A549 (cell line): ENCODE measurements around the gene BICDL1. TPM values are rescaled to one million over a fixed set of nuclear protein-coding genes. Genes with fewer than 3 reads are reported as not detected.

Experiments used
- ATAC-seq, 2 experiments: fragments of 200-7000 bp in 1 of 2; fragments of >200 bp in 1 of 2; cut with Nextera tagmentation in 1 of 2; cut with Tn5 transposase in 1 of 2; 3 replicates each; pipeline versions ENCODE4 v1.8.0 to v1.9.1; 2018 to 2020; ENCODE audit warnings: mild to moderate bottlenecking in 1 of 2, moderate library complexity in 1 of 2
- CTCF ChIA-PET: fragments of 300-600 bp; sonication (Branson Sonifier 250); formaldehyde crosslinking; extraction: SDS; loops from one replicate; lab custom pipeline; 2021; ENCODE audit warnings: antibody characterized with exemption, inconsistent platforms; lab: Yijun Ruan, JAX
- POLR2A ChIA-PET: fragments of 350-600 bp; formaldehyde crosslinking; extraction: SDS; loops from one replicate; lab custom pipeline; 2021; ENCODE audit warnings: antibody characterized with exemption, inconsistent platforms; lab: Yijun Ruan, JAX
- DNase-seq, 2 experiments: peaks; one replicate each; pipeline versions ENCODE4 v3.0.0 to v3.0.0-alpha.2; 2011 to 2016; ENCODE audit warnings: low read depth in 1 of 2, low spot score in 1 of 2
- FAIRE-seq: peaks from 2 replicates; lab custom pipeline; 2011; peaks lifted over from hg19 to GRCh38; lab: Jason Lieb, UNC
- H3K27ac ChIP-seq, 2 experiments: fragments of >200 bp; sonication (Bioruptor Twin); formaldehyde crosslinking; 3 replicates each; pipeline ENCODE4 v1.5.1; 2016 to 2017
- H3K4me1 ChIP-seq: fragments of >200 bp; sonication (Bioruptor Twin); formaldehyde crosslinking; 3 replicates; pipeline ENCODE4 v1.6.1; 2016
- H3K4me2 ChIP-seq: fragments of >200 bp; sonication (Bioruptor Twin); formaldehyde crosslinking; 3 replicates; pipeline ENCODE4 v1.6.1; 2016
- H3K4me3 ChIP-seq: fragments of >200 bp; sonication (Bioruptor Twin); formaldehyde crosslinking; 3 replicates; pipeline ENCODE4 v1.5.1; 2016
- H3K9me3 ChIP-seq: fragments of >200 bp; sonication (Bioruptor Twin); formaldehyde crosslinking; 3 replicates; pipeline ENCODE4 v1.6.1; 2016
- CBX8 ChIP-seq: fragments of 200-600 bp; sonication (generic); IDR thresholded peaks from 2 replicates; pipeline ENCODE4 v1.6.1; 2016
- CEBPB ChIP-seq, 2 experiments: fragments of >200 bp in 1 of 2; sonication (Bioruptor Twin) in 1 of 2; formaldehyde crosslinking in 1 of 2; IDR thresholded peaks; 2 replicates each; pipeline ENCODE4 v1.6.1; 2012 to 2016
- CHD2 ChIP-seq: fragments of 150-350 bp; IDR thresholded peaks from 2 replicates; pipeline ENCODE4 v1.6.1; 2014; ENCODE audit warnings: low read length; ENCODE audit not compliant: partially characterized antibody
- EHMT2 ChIP-seq: fragments of 200-600 bp; sonication (generic); IDR thresholded peaks from 2 replicates; pipeline ENCODE4 v1.6.1; 2016; ENCODE audit warnings: antibody characterized with exemption, low read depth, mild to moderate bottlenecking, moderate library complexity
- FOSL2 ChIP-seq, 2 experiments: fragments of 450-650 bp in 1 of 2; fragments of >200 bp in 1 of 2; sonication (Bioruptor Twin) in 1 of 2; formaldehyde crosslinking; IDR thresholded peaks; 2 replicates each; pipeline versions ENCODE4 v1.5.0 to v1.6.1; 2016 to 2020; ENCODE audit warnings: mild to moderate bottlenecking in 1 of 2, moderate library complexity in 1 of 2
- HDAC2 ChIP-seq: fragments of 200-600 bp; sonication (generic); IDR thresholded peaks from 2 replicates; pipeline ENCODE4 v1.6.1; 2016
- HEYL ChIP-seq: fragments of 250-450 bp; sonication (Bioruptor Pico); IDR thresholded peaks from 2 replicates; pipeline ENCODE4 v1.8.0; 2021; ENCODE audit warnings: mild to moderate bottlenecking, moderate library complexity
- HOXA7 ChIP-seq: fragments of 250-450 bp; sonication (Bioruptor Pico); IDR thresholded peaks from 2 replicates; pipeline ENCODE4 v1.5.0; 2020; ENCODE audit warnings: mild to moderate bottlenecking, moderate library complexity
- HOXB13 ChIP-seq: fragments of 250-450 bp; sonication (Bioruptor Pico); IDR thresholded peaks from 2 replicates; pipeline ENCODE4 v1.5.0; 2020; ENCODE audit warnings: low read depth, mild to moderate bottlenecking, moderate library complexity
- JUN ChIP-seq, 2 experiments: fragments of >200 bp; sonication (Bioruptor Twin); formaldehyde crosslinking; IDR thresholded peaks; 2 replicates in 1 of 2; 3 replicates in 1 of 2; pipeline ENCODE4 v1.6.1; 2016 to 2017
- JUNB ChIP-seq: fragments of >200 bp; sonication (Bioruptor Twin); formaldehyde crosslinking; IDR thresholded peaks from 2 replicates; pipeline ENCODE4 v1.6.1; 2016
- MAZ ChIP-seq: fragments of 150-350 bp; IDR thresholded peaks from 2 replicates; pipeline ENCODE4 v1.6.1; 2014; ENCODE audit warnings: antibody characterized with exemption, low read depth, low read length, borderline replicate concordance
- MYC ChIP-seq: IDR thresholded peaks from 2 replicates; pipeline ENCODE4 v1.6.1; 2012; ENCODE audit warnings: mild to moderate bottlenecking, inconsistent platforms, low read length, improper control_type of control experiment, borderline replicate concordance
- NFE2L2 ChIP-seq: fragments of 150-350 bp; conservative IDR thresholded peaks from 2 replicates; pipeline ENCODE4 v1.6.1; 2014; ENCODE audit warnings: low read length
- NPAS2 ChIP-seq: fragments of 250-450 bp; sonication (Bioruptor Pico); IDR thresholded peaks from 2 replicates; pipeline ENCODE4 v1.8.0; 2022; ENCODE audit warnings: mild to moderate bottlenecking, moderate library complexity, borderline replicate concordance
- PHF8 ChIP-seq: fragments of 200-600 bp; sonication (generic); IDR thresholded peaks from 2 replicates; pipeline ENCODE4 v1.6.1; 2016; ENCODE audit warnings: low read depth, mild to moderate bottlenecking, antibody characterized with exemption, moderate library complexity, borderline replicate concordance
- POLR2A ChIP-seq: IDR thresholded peaks from 2 replicates; pipeline ENCODE4 v1.6.1; 2012; ENCODE audit warnings: mild to moderate bottlenecking, low read length
- POLR2AphosphoS2 ChIP-seq: conservative IDR thresholded peaks from 2 replicates; pipeline ENCODE4 v1.6.1; 2012; ENCODE audit warnings: low read length, improper control_type of control experiment, inconsistent platforms
- RARB ChIP-seq: fragments of 250-450 bp; sonication (Bioruptor Pico); IDR thresholded peaks from 2 replicates; pipeline ENCODE4 v1.8.0; 2021; ENCODE audit warnings: mild to moderate bottlenecking, moderate library complexity
- RFX5 ChIP-seq: fragments of 450-650 bp; IDR thresholded peaks from 2 replicates; pipeline ENCODE4 v1.7.1; 2014; ENCODE audit warnings: antibody characterized with exemption, mild to moderate bottlenecking, moderate library complexity
- RNF2 ChIP-seq: fragments of 200-600 bp; sonication (generic); IDR thresholded peaks from 2 replicates; pipeline ENCODE4 v1.6.1; 2016; ENCODE audit warnings: low read depth, mild to moderate bottlenecking, antibody characterized with exemption, moderate library complexity, borderline replicate concordance
- SREBF2 ChIP-seq: fragments of 450-650 bp; IDR thresholded peaks from 2 replicates; pipeline ENCODE4 v1.6.1; 2014; ENCODE audit warnings: mild to moderate bottlenecking, moderate library complexity
- TFCP2L1 ChIP-seq: fragments of 250-450 bp; sonication (Bioruptor Pico); IDR thresholded peaks from 2 replicates; pipeline ENCODE4 v1.5.0; 2021; ENCODE audit warnings: mild to moderate bottlenecking
- TP53 ChIP-seq: fragments of 250-450 bp; sonication (Bioruptor Pico); IDR thresholded peaks from 2 replicates; pipeline ENCODE4 v1.5.0; 2021; ENCODE audit warnings: mild to moderate bottlenecking, moderate library complexity
- WGBS: methylation state at CpG from one replicate; pipeline ENCODE4 v1.1.6; 2017; ENCODE audit errors: missing lambda C conversion rate; 5-methylcytosine and 5-hydroxymethylcytosine counted together
- polyA plus RNA-seq, 4 experiments: library from polyadenylated mRNA; depleted of rRNA in 3 of 4; stranded (reverse); fragments of >200 nt; fragmentation: RNase III in 1 of 4; extraction: RNeasy Plus Mini Kit Qiagen cat#74134 plus additional on column Dnase treatment in 1 of 4; gene quantifications; 2 replicates in 3 of 4; 3 replicates in 1 of 4; pipeline ENCODE4 v1.2.3, GENCODE V29; 2011 to 2017
- TF ChIP-seq, protein P1 (sequence below): fragments of 200-600 bp; sonication (generic); IDR thresholded peaks from 2 replicates; pipeline ENCODE4 v1.6.1; 2016; ENCODE audit warnings: antibody characterized with exemption, mild to moderate bottlenecking, moderate library complexity
- TF ChIP-seq, protein P2 (sequence below): fragments of >200 bp; sonication (Bioruptor Twin); formaldehyde crosslinking; IDR thresholded peaks from 3 replicates; pipeline ENCODE4 v1.6.1; 2016
- TF ChIP-seq, protein P3 (sequence below): IDR thresholded peaks from 2 replicates; pipeline ENCODE4 v1.6.1; 2012
- TF ChIP-seq, protein P4 (sequence below): fragments of 150-350 bp; IDR thresholded peaks from 2 replicates; pipeline ENCODE4 v1.6.1; 2014; ENCODE audit warnings: low read depth, mild to moderate bottlenecking, low read length

The BICDL1 gene
- polyA plus RNA-seq, 2 of the 4 experiments (the other 2 are of a cell fraction): 3.8 to 4.5 TPM

DNA sequence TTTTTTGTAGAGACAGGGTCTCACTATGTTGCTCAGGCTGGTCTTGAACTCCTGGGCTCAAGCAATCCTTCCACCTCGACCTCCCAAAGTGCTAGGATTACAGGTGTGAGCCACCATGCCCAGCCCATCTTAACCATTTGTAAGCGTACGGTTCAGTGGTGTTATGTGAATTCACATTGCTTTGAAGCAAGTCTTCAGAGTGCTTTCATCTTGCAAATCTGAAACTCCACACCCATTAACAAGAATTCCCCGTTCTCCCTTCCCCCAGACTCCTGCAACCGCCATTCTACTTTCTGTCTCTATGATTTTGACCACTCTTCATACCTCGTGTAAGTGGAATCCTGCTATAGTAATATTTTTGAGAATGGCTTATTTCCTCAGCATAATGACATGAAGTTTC lies 24.9 kb upstream of the BICDL1 start:
- WGBS: 63% methylated on average over 6 of the region's 6 CpGs
- no peak for DNase-seq
- no peak for FAIRE-seq
- H3K27ac ChIP-seq: no peak overlapping the region
- TF ChIP-seq, protein P1, sequence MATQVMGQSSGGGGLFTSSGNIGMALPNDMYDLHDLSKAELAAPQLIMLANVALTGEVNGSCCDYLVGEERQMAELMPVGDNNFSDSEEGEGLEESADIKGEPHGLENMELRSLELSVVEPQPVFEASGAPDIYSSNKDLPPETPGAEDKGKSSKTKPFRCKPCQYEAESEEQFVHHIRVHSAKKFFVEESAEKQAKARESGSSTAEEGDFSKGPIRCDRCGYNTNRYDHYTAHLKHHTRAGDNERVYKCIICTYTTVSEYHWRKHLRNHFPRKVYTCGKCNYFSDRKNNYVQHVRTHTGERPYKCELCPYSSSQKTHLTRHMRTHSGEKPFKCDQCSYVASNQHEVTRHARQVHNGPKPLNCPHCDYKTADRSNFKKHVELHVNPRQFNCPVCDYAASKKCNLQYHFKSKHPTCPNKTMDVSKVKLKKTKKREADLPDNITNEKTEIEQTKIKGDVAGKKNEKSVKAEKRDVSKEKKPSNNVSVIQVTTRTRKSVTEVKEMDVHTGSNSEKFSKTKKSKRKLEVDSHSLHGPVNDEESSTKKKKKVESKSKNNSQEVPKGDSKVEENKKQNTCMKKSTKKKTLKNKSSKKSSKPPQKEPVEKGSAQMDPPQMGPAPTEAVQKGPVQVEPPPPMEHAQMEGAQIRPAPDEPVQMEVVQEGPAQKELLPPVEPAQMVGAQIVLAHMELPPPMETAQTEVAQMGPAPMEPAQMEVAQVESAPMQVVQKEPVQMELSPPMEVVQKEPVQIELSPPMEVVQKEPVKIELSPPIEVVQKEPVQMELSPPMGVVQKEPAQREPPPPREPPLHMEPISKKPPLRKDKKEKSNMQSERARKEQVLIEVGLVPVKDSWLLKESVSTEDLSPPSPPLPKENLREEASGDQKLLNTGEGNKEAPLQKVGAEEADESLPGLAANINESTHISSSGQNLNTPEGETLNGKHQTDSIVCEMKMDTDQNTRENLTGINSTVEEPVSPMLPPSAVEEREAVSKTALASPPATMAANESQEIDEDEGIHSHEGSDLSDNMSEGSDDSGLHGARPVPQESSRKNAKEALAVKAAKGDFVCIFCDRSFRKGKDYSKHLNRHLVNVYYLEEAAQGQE: no peak
- no peak for TF ChIP-seq POLR2AphosphoS2
- TF ChIP-seq MYC: no peak
- TF ChIP-seq CEBPB (IDR thresholded peaks at IDR 0.05): no peak
- no peak for TF ChIP-seq EHMT2
- no peak for TF ChIP-seq TP53 (CRISPR knock-in tag)
- no peak for TF ChIP-seq TFCP2L1 (CRISPR knock-in tag)
- TF ChIP-seq NFE2L2: no peak
- TF ChIP-seq JUNB: no peak
- no peak for TF ChIP-seq RARB
- no peak for TF ChIP-seq RNF2
- TF ChIP-seq JUN (IDR thresholded peaks at IDR 0.05): no peak
- TF ChIP-seq NPAS2 (CRISPR knock-in tag): no peak
- no peak for TF ChIP-seq FOSL2 (IDR thresholded peaks at IDR 0.05)
- no peak for TF ChIP-seq FOSL2 (CRISPR knock-in tag; IDR thresholded peaks at IDR 0.05)
- no peak for TF ChIP-seq MAZ
- TF ChIP-seq CHD2: no peak
- TF ChIP-seq POLR2A: no peak
- TF ChIP-seq, all 56 proteins: peak for 0
- Histone ChIP-seq H3K4me1 (no peaks in the 10 kb centered on the region), H3K4me2 (no peak overlapping the region), H3K9me3 (0 out of 3 replicates have a peak, but pooled peaks cover 6% of the 10 kb centered on the region), H3K4me3 (no peak overlapping the region)
- no peak for ATAC-seq
- POLR2A ChIA-PET: no interaction called here
- CTCF ChIA-PET: no interaction called here

DNA sequence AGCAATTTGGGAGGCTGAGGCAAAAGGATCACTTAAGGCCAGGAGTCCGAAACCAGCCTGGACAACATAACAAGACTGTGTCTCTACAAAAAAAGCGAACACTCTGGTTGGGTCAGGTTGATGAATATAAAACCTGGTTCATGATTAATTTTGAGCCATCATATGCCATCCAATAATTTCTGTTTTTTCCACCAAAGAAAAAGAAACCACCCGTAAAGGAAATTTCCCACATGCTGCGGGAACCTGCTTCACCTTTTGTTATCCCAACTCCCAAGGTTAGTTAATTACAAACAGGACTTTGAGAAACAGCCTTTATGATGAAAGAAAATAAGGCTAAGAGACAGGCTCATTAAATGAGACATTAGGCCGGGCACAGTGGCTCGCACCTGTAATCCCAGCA lies 24.1 kb upstream of the BICDL1 start:
- FAIRE-seq: no peak
- DNase-seq: no peak
- Histone ChIP-seq H3K4me2 (no peak overlapping the region), H3K4me1 (no peaks in the 10 kb centered on the region), H3K27ac (no peak overlapping the region), H3K4me3 (no peak overlapping the region), H3K9me3 (0 out of 3 replicates have a peak, but pooled peaks cover 4% of the 10 kb centered on the region)
- ChIA-PET POLR2A (no interaction called here), CTCF (no interaction called here)
- ATAC-seq: no peak
- 80% methylated on average over 6 of the region's 6 CpGs for WGBS
- TF ChIP-seq NPAS2 (CRISPR knock-in tag) (no peak), HOXB13 (CRISPR knock-in tag) (no peak), TP53 (CRISPR knock-in tag) (no peak), HEYL (CRISPR knock-in tag) (no peak), RFX5 (no peak), HDAC2 (no peak), SREBF2 (no peak), JUNB (no peak), FOSL2 (IDR thresholded peaks at IDR 0.05) (no peak), FOSL2 (CRISPR knock-in tag; IDR thresholded peaks at IDR 0.05) (no peak), CBX8 (no peak), POLR2AphosphoS2 (no peak), HOXA7 (CRISPR knock-in tag) (no peak), RNF2 (no peak), PHF8 (no peak)
- TF ChIP-seq, protein P2, sequence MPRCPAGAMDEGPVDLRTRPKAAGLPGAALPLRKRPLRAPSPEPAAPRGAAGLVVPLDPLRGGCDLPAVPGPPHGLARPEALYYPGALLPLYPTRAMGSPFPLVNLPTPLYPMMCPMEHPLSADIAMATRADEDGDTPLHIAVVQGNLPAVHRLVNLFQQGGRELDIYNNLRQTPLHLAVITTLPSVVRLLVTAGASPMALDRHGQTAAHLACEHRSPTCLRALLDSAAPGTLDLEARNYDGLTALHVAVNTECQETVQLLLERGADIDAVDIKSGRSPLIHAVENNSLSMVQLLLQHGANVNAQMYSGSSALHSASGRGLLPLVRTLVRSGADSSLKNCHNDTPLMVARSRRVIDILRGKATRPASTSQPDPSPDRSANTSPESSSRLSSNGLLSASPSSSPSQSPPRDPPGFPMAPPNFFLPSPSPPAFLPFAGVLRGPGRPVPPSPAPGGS: no peak
- TF ChIP-seq, protein P1: no peak
- TF ChIP-seq, protein P3, sequence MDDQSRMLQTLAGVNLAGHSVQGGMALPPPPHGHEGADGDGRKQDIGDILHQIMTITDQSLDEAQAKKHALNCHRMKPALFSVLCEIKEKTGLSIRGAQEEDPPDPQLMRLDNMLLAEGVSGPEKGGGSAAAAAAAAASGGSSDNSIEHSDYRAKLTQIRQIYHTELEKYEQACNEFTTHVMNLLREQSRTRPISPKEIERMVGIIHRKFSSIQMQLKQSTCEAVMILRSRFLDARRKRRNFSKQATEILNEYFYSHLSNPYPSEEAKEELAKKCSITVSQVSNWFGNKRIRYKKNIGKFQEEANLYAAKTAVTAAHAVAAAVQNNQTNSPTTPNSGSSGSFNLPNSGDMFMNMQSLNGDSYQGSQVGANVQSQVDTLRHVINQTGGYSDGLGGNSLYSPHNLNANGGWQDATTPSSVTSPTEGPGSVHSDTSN: no peak
- TF ChIP-seq, protein P4, sequence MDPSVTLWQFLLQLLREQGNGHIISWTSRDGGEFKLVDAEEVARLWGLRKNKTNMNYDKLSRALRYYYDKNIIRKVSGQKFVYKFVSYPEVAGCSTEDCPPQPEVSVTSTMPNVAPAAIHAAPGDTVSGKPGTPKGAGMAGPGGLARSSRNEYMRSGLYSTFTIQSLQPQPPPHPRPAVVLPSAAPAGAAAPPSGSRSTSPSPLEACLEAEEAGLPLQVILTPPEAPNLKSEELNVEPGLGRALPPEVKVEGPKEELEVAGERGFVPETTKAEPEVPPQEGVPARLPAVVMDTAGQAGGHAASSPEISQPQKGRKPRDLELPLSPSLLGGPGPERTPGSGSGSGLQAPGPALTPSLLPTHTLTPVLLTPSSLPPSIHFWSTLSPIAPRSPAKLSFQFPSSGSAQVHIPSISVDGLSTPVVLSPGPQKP: no peak
